ENCODE data around the gene LIG3. TPM values are rescaled to one million over a fixed set of nuclear protein-coding genes. Genes with fewer than 3 reads are reported as not detected.

Gene LIG3
- total and polyA plus RNA-seq, 4 donors = 3.1 to 21.2 (median 7.6) TPM

DNA sequence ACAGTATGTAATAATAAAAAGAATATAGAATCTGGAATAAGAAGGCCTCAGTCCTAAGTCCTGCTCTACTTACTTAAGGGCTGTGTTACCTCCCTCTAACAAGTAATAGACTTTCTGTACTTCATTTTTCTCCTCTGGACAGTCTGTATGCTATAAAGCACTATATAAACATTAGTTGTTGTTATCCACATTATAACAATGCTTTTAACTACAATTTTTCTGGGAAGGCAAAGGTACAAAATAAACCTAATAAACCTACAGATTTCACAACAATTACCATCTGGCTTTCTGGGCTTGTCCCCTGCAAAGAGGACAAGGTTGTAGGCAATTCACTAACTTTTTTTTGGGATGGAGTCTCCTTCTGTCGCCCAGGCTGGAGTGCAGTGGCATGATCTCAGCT, 50.5 kb downstream of the LIG3 start:
- H3K36me3 ChIP-seq (ENCODE audit: control insufficient read depth in 4 of 4, insufficient read depth in 3 of 4, low read depth in 1 of 4, low read length in 3 of 4) = peaks cover 4 to 8% (median 6%) of the 10 kb centered on the region in 4 donors
- H3K9me3 ChIP-seq (ENCODE audit: control insufficient read depth in 4 of 4, low read length in 3 of 4) = no peaks in the 10 kb centered on the region
- no peak overlapping the region for H3K4me3 ChIP-seq (ENCODE audit: low read depth in 1 of 3, low read length in 3 of 3)
- no peak overlapping the region for H3K27ac ChIP-seq (ENCODE audit: low read depth in 1 of 2, low read length in 2 of 2)
- WGBS = 98% methylated on average over 1 of the region's 1 CpG
- H3K9ac ChIP-seq (ENCODE audit: low read depth in 1 of 2, low read length in 2 of 2) = no peak overlapping the region
- no peaks in the 10 kb centered on the region for H3K4me1 ChIP-seq (ENCODE audit: control insufficient read depth in 4 of 4, insufficient read depth in 4 of 4, low read length in 3 of 4)
- no peaks in the 10 kb centered on the region for H3K27me3 ChIP-seq (ENCODE audit: control insufficient read depth in 4 of 4, insufficient read depth in 4 of 4, low read length in 3 of 4)
- no peak for TF ChIP-seq TAF1 (conservative IDR thresholded peaks at IDR 0.05)
- no peak for TF ChIP-seq EGR1 (IDR thresholded peaks at IDR 0.05; ENCODE audit: low read depth in 2 of 2)
- TF ChIP-seq RXRA (IDR thresholded peaks at IDR 0.05) = no peak
- TF ChIP-seq FOXA1 (IDR thresholded peaks at IDR 0.05) = no peak
- no peak for DNase-seq (ENCODE audit: low spot score)

DNA sequence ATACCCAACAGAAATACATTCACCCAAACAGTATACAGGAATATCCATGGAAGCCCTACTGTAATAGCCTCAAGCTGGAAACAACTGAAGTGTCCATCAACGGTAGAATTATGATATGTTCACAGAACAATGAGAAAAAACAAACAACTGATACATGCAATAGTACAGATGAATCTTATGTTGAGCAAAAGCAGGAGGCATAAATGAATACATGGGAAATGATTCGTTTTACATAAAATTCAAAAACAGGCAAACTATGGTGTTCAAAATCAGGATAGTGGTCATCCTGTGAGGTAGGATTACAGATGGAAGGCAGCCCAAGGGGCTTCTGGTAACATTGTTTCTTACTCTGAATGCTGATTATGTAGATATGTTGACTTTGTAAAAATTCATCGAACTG, 58.1 kb downstream of the LIG3 start:
- no peak for DNase-seq (ENCODE audit: low spot score)
- 93% methylated on average over 3 of the region's 3 CpGs for WGBS
- TF ChIP-seq, protein P1, sequence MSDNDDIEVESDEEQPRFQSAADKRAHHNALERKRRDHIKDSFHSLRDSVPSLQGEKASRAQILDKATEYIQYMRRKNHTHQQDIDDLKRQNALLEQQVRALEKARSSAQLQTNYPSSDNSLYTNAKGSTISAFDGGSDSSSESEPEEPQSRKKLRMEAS (IDR thresholded peaks at IDR 0.05) = no peak
- TF ChIP-seq GABPA (IDR thresholded peaks at IDR 0.05 in 1 of 2, conservative IDR thresholded peaks at IDR 0.05 in 1 of 2) = no peak
- TF ChIP-seq, protein P2, sequence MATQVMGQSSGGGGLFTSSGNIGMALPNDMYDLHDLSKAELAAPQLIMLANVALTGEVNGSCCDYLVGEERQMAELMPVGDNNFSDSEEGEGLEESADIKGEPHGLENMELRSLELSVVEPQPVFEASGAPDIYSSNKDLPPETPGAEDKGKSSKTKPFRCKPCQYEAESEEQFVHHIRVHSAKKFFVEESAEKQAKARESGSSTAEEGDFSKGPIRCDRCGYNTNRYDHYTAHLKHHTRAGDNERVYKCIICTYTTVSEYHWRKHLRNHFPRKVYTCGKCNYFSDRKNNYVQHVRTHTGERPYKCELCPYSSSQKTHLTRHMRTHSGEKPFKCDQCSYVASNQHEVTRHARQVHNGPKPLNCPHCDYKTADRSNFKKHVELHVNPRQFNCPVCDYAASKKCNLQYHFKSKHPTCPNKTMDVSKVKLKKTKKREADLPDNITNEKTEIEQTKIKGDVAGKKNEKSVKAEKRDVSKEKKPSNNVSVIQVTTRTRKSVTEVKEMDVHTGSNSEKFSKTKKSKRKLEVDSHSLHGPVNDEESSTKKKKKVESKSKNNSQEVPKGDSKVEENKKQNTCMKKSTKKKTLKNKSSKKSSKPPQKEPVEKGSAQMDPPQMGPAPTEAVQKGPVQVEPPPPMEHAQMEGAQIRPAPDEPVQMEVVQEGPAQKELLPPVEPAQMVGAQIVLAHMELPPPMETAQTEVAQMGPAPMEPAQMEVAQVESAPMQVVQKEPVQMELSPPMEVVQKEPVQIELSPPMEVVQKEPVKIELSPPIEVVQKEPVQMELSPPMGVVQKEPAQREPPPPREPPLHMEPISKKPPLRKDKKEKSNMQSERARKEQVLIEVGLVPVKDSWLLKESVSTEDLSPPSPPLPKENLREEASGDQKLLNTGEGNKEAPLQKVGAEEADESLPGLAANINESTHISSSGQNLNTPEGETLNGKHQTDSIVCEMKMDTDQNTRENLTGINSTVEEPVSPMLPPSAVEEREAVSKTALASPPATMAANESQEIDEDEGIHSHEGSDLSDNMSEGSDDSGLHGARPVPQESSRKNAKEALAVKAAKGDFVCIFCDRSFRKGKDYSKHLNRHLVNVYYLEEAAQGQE (IDR thresholded peaks at IDR 0.05) = no peak
- no peak for TF ChIP-seq HNF4A (conservative IDR thresholded peaks at IDR 0.05)
- TF ChIP-seq RXRA (IDR thresholded peaks at IDR 0.05) = no peak
- TF ChIP-seq NR2F2 (IDR thresholded peaks at IDR 0.05) = no peak
- TF ChIP-seq FOXA2 (IDR thresholded peaks at IDR 0.05) = no peak
- TF ChIP-seq, protein P3, sequence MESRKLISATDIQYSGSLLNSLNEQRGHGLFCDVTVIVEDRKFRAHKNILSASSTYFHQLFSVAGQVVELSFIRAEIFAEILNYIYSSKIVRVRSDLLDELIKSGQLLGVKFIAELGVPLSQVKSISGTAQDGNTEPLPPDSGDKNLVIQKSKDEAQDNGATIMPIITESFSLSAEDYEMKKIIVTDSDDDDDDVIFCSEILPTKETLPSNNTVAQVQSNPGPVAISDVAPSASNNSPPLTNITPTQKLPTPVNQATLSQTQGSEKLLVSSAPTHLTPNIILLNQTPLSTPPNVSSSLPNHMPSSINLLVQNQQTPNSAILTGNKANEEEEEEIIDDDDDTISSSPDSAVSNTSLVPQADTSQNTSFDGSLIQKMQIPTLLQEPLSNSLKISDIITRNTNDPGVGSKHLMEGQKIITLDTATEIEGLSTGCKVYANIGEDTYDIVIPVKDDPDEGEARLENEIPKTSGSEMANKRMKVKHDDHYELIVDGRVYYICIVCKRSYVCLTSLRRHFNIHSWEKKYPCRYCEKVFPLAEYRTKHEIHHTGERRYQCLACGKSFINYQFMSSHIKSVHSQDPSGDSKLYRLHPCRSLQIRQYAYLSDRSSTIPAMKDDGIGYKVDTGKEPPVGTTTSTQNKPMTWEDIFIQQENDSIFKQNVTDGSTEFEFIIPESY (IDR thresholded peaks at IDR 0.05) = no peak
- no peak for TF ChIP-seq TAF1 (conservative IDR thresholded peaks at IDR 0.05)
- no peak for TF ChIP-seq EGR1 (IDR thresholded peaks at IDR 0.05; ENCODE audit: low read depth in 2 of 2)
- no peak for TF ChIP-seq FOXA1 (IDR thresholded peaks at IDR 0.05)
- TF ChIP-seq, protein P4, sequence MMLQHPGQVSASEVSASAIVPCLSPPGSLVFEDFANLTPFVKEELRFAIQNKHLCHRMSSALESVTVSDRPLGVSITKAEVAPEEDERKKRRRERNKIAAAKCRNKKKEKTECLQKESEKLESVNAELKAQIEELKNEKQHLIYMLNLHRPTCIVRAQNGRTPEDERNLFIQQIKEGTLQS (IDR thresholded peaks at IDR 0.05) = no peak
- no peak for TF ChIP-seq YY1 (IDR thresholded peaks at IDR 0.05)
- no peak for TF ChIP-seq SP1 (IDR thresholded peaks at IDR 0.05)
- TF ChIP-seq, protein P5, sequence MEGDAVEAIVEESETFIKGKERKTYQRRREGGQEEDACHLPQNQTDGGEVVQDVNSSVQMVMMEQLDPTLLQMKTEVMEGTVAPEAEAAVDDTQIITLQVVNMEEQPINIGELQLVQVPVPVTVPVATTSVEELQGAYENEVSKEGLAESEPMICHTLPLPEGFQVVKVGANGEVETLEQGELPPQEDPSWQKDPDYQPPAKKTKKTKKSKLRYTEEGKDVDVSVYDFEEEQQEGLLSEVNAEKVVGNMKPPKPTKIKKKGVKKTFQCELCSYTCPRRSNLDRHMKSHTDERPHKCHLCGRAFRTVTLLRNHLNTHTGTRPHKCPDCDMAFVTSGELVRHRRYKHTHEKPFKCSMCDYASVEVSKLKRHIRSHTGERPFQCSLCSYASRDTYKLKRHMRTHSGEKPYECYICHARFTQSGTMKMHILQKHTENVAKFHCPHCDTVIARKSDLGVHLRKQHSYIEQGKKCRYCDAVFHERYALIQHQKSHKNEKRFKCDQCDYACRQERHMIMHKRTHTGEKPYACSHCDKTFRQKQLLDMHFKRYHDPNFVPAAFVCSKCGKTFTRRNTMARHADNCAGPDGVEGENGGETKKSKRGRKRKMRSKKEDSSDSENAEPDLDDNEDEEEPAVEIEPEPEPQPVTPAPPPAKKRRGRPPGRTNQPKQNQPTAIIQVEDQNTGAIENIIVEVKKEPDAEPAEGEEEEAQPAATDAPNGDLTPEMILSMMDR (IDR thresholded peaks at IDR 0.05; ENCODE audit: low read depth, low read length, missing input control) = no peak
- no peak for TF ChIP-seq RAD21 (IDR thresholded peaks at IDR 0.05)
- no peak for TF ChIP-seq JUND (IDR thresholded peaks at IDR 0.05)
- TF ChIP-seq HNF4G (IDR thresholded peaks at IDR 0.05) = no peak

More for the DNA sequence above, 58.1 kb downstream of the LIG3 start:
- no peaks in the 10 kb centered on the region for H3K9me3 ChIP-seq (ENCODE audit: control insufficient read depth in 4 of 4, low read length in 3 of 4)
- no peaks in the 10 kb centered on the region for H3K27me3 ChIP-seq (ENCODE audit: control insufficient read depth in 4 of 4, insufficient read depth in 4 of 4, low read length in 3 of 4)
- no peaks in the 10 kb centered on the region for H3K36me3 ChIP-seq (ENCODE audit: control insufficient read depth in 4 of 4, insufficient read depth in 3 of 4, low read depth in 1 of 4, low read length in 3 of 4)
- H3K4me1 ChIP-seq (ENCODE audit: control insufficient read depth in 4 of 4, insufficient read depth in 4 of 4, low read length in 3 of 4) = no peaks in the 10 kb centered on the region
- no peak overlapping the region for H3K27ac ChIP-seq (ENCODE audit: low read depth in 1 of 2, low read length in 2 of 2)
- no peak overlapping the region for H3K4me3 ChIP-seq (ENCODE audit: low read depth in 1 of 3, low read length in 3 of 3)
- H3K9ac ChIP-seq (ENCODE audit: low read depth in 1 of 2, low read length in 2 of 2) = no peak overlapping the region
